ENCODE data around the gene NLRP9. TPM values are rescaled to one million over a fixed set of nuclear protein-coding genes. Genes with fewer than 3 reads are reported as not detected.

The NLRP9 gene
- total and polyA plus RNA-seq, 2 donors (not counting 1 experiment from before 2014, with no cell fraction given): not detected

DNA sequence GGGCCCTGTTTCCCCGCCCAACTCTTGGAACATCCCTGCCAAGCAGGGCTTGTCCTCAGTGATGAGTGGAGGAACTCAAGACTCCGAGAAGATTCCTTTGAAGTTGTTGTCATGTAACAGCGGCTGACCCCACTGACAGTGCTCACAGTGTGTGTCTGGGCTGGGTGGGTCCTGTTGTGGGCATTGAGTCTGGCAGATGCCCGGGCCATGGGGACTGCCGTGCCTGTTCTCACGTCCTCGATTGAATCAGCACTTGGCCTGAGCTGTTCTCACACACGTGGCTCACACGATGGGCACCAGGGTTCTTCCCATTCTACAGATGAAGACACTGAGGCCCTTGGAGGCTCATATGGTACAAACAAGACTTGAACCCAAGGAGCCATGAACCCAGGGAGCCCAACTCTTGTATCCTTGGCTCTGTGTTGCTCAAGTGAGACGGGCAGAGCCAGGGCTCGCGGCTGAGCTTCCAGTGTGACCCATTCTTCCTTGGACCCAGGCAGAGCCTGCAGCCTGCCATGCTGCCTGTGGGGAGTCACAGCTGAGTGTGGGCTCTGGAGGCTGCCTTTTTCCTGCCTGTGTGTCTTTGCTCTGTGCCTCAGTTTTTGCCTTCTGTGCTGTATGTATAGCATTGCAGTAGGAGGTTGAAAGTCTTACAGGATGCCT, 71.7 kb downstream of the NLRP9 start:
- no peaks in the 10 kb centered on the region for H3K9me3 ChIP-seq (ENCODE audit: control insufficient read depth, insufficient read depth, low read depth, low read length)
- peaks cover 58% of the 10 kb centered on the region for H3K36me3 ChIP-seq (ENCODE audit: control insufficient read depth, insufficient read depth, low read length)
- H3K27ac ChIP-seq (ENCODE audit: insufficient read depth, low read length): no peak overlapping the region
- no peak overlapping the region for H2AFZ ChIP-seq (ENCODE audit: low read length)
- H3K27me3 ChIP-seq (ENCODE audit: control insufficient read depth, insufficient read depth, low read length): no peaks in the 10 kb centered on the region
- DNase-seq (ENCODE audit: low read depth in 2 of 2): no peak
- TF ChIP-seq, protein P1, sequence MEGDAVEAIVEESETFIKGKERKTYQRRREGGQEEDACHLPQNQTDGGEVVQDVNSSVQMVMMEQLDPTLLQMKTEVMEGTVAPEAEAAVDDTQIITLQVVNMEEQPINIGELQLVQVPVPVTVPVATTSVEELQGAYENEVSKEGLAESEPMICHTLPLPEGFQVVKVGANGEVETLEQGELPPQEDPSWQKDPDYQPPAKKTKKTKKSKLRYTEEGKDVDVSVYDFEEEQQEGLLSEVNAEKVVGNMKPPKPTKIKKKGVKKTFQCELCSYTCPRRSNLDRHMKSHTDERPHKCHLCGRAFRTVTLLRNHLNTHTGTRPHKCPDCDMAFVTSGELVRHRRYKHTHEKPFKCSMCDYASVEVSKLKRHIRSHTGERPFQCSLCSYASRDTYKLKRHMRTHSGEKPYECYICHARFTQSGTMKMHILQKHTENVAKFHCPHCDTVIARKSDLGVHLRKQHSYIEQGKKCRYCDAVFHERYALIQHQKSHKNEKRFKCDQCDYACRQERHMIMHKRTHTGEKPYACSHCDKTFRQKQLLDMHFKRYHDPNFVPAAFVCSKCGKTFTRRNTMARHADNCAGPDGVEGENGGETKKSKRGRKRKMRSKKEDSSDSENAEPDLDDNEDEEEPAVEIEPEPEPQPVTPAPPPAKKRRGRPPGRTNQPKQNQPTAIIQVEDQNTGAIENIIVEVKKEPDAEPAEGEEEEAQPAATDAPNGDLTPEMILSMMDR (conservative IDR thresholded peaks at IDR 0.05 in 1 of 2, IDR thresholded peaks at IDR 0.05 in 1 of 2; ENCODE audit: low read depth in 1 of 2, low read length in 2 of 2): no peak
- TF ChIP-seq EZH2 (IDR thresholded peaks at IDR 0.05; ENCODE audit: low read length, missing control alignments): no peak
- no peak overlapping the region for H3K9ac ChIP-seq (ENCODE audit: insufficient read depth, low read length)
- no peak overlapping the region for H3K4me3 ChIP-seq (replicated peaks in 1 of 4; ENCODE audit: control extremely low read depth in 1 of 4, insufficient read depth in 1 of 4, low read depth in 3 of 4, low read length in 4 of 4)
- no peak overlapping the region for H3K4me2 ChIP-seq (ENCODE audit: extremely low read depth, insufficient read depth, low read length)
- peaks cover 4% of the 10 kb centered on the region for H4K20me1 ChIP-seq (ENCODE audit: control insufficient read depth, extremely low read depth, insufficient read depth, low read length)
- H3K79me2 ChIP-seq (ENCODE audit: control insufficient read depth, insufficient read depth, low read length): peaks cover 83% of the 10 kb centered on the region
- no peaks in the 10 kb centered on the region for H3K4me1 ChIP-seq (ENCODE audit: control insufficient read depth, extremely low read depth, insufficient read depth, low read length)

- H3K9ac ChIP-seq (ENCODE audit: insufficient read depth, low read length): no peak overlapping the region
- no peaks in the 10 kb centered on the region for H4K20me1 ChIP-seq (ENCODE audit: control insufficient read depth, extremely low read depth, insufficient read depth, low read length)
- H3K4me3 ChIP-seq (replicated peaks in 1 of 4; ENCODE audit: control extremely low read depth in 1 of 4, insufficient read depth in 1 of 4, low read depth in 3 of 4, low read length in 4 of 4): no peak overlapping the region
- TF ChIP-seq, protein P1 (conservative IDR thresholded peaks at IDR 0.05 in 1 of 2, IDR thresholded peaks at IDR 0.05 in 1 of 2; ENCODE audit: low read depth in 1 of 2, low read length in 2 of 2): no peak
- TF ChIP-seq EZH2 (IDR thresholded peaks at IDR 0.05; ENCODE audit: low read length, missing control alignments): no peak
- H3K27me3 ChIP-seq (ENCODE audit: control insufficient read depth, insufficient read depth, low read length): no peaks in the 10 kb centered on the region
- H3K79me2 ChIP-seq (ENCODE audit: control insufficient read depth, insufficient read depth, low read length): peaks cover 84% of the 10 kb centered on the region
- no peaks in the 10 kb centered on the region for H3K4me1 ChIP-seq (ENCODE audit: control insufficient read depth, extremely low read depth, insufficient read depth, low read length)
- H3K9me3 ChIP-seq (ENCODE audit: control insufficient read depth, insufficient read depth, low read depth, low read length): no peaks in the 10 kb centered on the region
- H3K27ac ChIP-seq (ENCODE audit: insufficient read depth, low read length): no peak overlapping the region
- H3K36me3 ChIP-seq (ENCODE audit: control insufficient read depth, insufficient read depth, low read length): peaks cover 50% of the 10 kb centered on the region
- H2AFZ ChIP-seq (ENCODE audit: low read length): no peak overlapping the region
- DNase-seq (ENCODE audit: low read depth in 2 of 2): no peak
- no peak overlapping the region for H3K4me2 ChIP-seq (ENCODE audit: extremely low read depth, insufficient read depth, low read length)
Observed at GRCh38 chr19:55663846-55664536, 74.2 kb downstream of the NLRP9 start.

DNA sequence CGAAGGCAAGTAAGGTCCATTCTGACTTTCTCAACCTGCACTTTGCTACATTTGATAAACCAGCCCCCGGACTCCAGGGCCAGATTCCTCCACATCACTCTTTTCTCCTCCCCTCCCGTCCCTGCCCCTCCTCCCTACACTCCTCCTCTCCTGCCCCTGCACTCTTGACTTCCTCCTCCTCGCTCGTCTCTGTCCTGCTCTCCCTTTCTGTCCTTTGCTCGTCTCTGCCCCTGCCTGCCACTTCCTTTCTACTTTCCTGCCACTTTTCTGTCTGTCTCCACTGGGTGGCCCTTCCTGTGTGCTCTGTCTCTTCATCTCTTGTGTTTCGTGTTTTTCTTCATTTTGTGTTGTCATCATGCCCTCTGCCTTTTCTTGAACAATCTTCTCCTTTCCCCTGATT, 76.4 kb downstream of the NLRP9 start:
- H3K27me3 ChIP-seq (ENCODE audit: control insufficient read depth, insufficient read depth, low read length): no peaks in the 10 kb centered on the region
- TF ChIP-seq, protein P1 (conservative IDR thresholded peaks at IDR 0.05 in 1 of 2, IDR thresholded peaks at IDR 0.05 in 1 of 2; ENCODE audit: low read depth in 1 of 2, low read length in 2 of 2): no peak
- no peak for TF ChIP-seq EZH2 (IDR thresholded peaks at IDR 0.05; ENCODE audit: low read length, missing control alignments)
- no peak overlapping the region for H3K27ac ChIP-seq (ENCODE audit: insufficient read depth, low read length)
- peaks cover 87% of the 10 kb centered on the region for H3K79me2 ChIP-seq (ENCODE audit: control insufficient read depth, insufficient read depth, low read length)
- H3K4me1 ChIP-seq (ENCODE audit: control insufficient read depth, extremely low read depth, insufficient read depth, low read length): peaks cover 10% of the 10 kb centered on the region
- no peaks in the 10 kb centered on the region for H3K9me3 ChIP-seq (ENCODE audit: control insufficient read depth, insufficient read depth, low read depth, low read length)
- no peak overlapping the region for H2AFZ ChIP-seq (ENCODE audit: low read length)
- H3K36me3 ChIP-seq (ENCODE audit: control insufficient read depth, insufficient read depth, low read length): peaks cover 38% of the 10 kb centered on the region
- H4K20me1 ChIP-seq (ENCODE audit: control insufficient read depth, extremely low read depth, insufficient read depth, low read length): no peaks in the 10 kb centered on the region
- no peak overlapping the region for H3K4me3 ChIP-seq (replicated peaks in 1 of 4; ENCODE audit: control extremely low read depth in 1 of 4, insufficient read depth in 1 of 4, low read depth in 3 of 4, low read length in 4 of 4)
- no peak overlapping the region for H3K4me2 ChIP-seq (ENCODE audit: extremely low read depth, insufficient read depth, low read length)
- no peak for DNase-seq (ENCODE audit: low read depth in 2 of 2)
- H3K9ac ChIP-seq (ENCODE audit: insufficient read depth, low read length): no peak overlapping the region

All from fibroblast of lung (primary cell).